GM19328 (cell line): ENCODE data around the gene RBM8A.
A peak's percentile ranks its signal among the peaks of the same experiment; 100 is the strongest.

Experiments used
- ATAC-seq: cut with Tn5 transposase; IDR thresholded peaks from one replicate; pipeline ENCODE4 v1.9.1; 2021; ENCODE audit warnings: mild to moderate bottlenecking, moderate library complexity; ENCODE audit not compliant: unreplicated experiment

The RBM8A gene

DNA sequence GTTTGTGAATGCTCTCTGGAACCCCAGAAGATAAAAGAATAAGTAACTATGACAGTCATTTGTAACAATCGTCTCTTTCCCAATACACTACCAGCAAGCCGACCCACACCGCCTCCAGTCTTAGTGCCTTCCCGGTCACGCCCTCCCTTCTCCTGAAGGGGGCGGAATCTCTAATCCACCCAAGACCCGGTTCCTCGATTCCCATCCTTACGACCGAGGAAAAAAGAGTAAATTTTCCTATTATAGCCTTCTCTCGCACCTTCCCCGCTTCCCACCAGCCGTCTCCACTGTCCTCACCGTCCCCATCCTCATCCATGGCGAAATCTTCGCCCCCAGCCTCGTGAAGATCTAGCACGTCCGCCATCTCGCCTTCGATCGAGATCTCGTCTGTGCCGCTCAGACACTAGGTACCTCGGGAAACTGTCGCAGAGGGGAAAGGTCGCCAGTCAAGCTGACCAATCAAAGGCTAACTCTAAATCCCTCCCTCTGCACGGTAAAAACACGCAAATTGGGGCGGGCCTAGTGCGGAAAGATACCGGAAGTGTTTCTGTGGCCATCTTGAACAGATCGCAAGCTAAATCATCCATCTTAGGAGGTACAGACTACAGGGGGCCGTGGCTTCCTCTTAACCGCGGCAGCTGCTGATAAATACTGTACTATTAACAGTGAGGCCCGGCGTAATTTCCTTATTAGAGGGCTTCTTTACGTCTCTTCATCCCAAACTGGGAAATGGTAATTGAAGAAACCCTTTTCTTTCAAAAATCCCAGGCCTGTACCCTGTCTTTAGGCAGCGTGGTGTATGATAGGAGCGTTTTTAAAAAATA is at the start of gene RBM8A:
Gene RBM8A (minus strand): TSS at position 422 of the 824 bp plus-strand sequence. CDS start 58 bp downstream, at position 364.
- peak; percentile 95 for ATAC-seq

DNA sequence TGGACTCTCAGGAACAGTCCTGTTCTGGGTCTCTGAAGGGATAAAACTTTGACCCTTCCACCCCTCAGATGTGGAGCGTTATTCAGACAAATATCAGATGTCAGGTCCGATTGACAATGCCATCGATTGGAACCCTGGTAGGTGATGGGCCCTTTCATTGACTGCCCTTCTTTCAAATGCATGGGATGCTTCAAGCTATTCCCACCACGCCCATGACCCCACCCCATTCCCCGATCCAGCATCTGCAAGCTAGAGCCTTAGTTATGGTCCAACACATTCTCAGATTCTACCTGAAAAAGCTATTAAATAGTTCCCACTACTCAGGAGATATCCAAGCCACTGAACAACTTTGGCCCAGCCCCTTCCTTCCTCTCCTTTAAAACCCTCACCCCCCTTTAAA is 49.7 kb upstream of the RBM8A start:
- ATAC-seq = no peak

DNA sequence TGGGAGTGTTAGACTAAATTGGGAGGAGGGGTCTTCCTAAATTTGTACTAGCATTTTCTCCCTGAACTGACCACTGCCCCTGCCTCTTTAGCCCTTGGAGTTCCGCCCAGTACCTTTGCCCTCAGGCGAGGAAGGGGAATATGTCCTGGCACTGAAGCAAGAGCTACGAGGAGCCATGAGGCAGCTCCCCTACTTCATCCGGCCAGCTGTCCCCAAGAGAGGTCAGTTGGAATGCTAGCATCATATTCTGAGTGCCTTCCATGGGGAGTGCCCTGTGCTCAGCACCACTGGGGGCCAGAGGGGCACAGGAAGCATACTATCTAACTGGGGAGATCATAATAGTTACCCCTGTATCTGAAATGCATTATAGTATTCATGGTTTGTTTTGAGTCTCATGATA is 47.9 kb upstream of the RBM8A start:
- no peak for ATAC-seq

DNA sequence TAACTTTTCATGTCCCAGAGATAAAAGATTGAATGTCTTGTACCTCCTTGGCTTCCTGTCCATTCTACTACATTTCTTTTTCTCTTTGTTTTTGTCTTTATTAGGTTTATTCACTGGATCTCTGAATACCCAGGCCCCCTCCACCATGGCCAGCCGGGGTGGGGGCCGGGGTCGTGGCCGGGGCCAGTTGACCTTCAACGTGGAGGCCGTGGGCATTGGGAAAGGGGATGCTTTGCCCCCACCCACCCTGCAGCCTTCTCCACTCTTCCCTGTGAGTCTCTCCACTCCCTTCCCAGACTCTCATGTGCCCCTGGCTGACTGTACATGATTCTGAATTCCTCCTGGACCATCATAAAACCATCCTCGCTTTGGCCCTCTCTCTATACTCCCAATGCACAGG is 47.4 kb upstream of the RBM8A start:
- no peak for ATAC-seq

DNA sequence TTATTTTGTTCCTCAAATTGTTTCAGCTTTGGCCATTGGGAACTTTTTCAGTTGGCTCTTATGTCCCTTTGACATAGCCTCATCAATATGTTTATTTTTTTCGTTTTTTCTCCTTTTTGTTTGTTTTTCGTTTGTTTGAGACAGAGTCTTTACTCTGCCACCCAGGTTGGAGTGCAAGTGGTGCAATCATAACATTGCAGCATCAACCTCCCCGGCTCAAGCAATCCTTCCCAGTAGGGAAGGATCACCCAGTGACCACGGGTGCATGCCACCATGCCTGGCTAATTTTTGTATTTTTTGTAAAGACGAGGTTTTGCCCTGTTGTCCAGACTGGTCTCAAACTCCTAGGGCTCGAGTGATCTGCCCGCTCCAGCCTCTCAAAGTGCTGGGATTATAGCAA is 45.3 kb upstream of the RBM8A start:
- no peak for ATAC-seq

DNA sequence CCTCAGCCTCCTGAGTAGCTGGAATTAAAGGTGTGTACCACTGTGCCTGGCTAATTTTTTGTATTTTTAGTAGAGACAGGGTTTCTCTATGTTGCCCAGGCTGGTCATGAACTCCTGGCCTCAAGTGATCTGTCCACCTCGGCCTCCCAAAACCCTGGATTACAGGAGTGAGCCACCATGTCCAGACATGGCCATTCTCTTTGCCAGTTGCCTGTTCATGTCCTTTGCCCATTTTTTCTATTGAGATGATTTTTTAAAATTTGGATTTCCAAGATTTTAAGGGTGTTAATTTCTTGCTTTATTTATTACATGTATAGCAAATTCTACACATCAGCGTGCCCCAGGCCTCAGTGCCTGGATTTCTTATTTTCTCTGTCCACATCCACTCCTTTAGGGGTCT is 40.0 kb upstream of the RBM8A start:
- ATAC-seq = no peak

DNA sequence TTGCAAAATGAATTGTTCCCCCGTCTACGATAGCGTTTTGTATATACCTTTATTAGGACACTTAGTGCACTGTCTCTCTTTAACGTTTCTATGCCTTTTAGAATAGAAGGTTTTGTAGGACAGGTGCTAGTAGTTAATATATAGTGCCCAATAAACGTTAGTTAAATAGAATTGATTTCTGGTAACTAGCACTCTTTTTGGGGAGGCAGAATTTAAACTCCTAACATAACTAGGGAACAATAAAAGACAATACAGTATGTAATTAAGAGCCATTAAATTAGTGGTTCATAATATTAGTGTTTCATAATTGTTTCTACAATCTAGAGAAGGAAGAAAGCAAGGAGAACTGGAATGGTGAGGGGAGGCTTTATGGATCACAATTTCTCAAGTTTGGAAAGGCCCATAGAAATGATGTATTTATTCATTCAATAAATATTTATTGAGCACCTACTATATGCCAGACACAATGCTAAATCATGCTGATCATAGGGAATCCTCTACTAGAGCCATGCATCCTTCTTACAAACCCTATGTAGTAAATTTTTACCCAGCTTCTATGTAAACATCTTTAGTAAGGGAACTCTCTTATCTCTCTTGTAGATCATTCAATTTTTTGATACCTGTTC is 37.9 kb upstream of the RBM8A start:
- no peak for ATAC-seq

DNA sequence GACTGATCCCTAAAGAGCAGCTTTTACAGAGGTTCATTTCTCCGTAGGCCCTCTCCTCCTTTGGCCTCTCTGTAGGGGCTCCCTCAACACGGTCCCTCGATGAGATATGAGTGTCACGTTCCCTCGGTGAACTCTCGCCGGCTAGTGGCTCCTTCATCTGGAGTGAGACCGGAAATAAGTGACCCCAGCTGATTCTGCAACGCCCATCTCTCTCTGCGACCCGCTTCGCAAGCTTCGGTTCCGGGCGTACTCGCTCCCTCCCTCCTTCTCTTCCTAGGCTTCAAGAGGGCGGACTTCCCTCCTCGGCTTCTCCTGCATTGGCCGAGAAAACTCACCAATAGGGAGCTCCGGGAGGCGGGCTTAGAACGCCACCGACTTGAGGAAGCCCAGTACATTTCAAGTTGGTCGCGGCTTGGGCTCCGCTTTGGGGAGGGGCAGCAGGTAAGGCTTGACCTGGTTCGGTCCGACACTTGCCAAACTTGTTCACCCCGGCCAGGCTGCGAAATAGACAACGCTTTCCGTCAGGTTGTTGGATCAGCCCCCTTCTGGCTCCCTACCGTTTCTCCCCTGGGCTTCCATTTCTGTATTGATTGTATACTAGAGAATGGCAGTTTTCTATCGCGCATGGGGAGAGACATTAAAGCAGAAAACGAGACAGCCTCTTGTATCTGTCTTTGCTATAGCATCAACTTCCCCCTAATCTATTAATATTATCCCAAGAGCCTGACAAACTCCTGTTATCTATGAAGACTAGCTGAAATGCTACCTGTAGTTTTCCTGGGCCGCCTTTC is 37.2 kb upstream of the RBM8A start, which contains the start of the genes ANKRD34A and POLR3GL:
Gene ANKRD34A (minus strand): TSS at position 248 of the 791 bp plus-strand sequence. CDS start 2,816 bp downstream, outside the sequence.
Gene POLR3GL (plus strand): TSS at position 363 of the 791 bp plus-strand sequence. CDS start 10,176 bp downstream, outside the sequence.
- peak; percentile 73 for ATAC-seq

DNA sequence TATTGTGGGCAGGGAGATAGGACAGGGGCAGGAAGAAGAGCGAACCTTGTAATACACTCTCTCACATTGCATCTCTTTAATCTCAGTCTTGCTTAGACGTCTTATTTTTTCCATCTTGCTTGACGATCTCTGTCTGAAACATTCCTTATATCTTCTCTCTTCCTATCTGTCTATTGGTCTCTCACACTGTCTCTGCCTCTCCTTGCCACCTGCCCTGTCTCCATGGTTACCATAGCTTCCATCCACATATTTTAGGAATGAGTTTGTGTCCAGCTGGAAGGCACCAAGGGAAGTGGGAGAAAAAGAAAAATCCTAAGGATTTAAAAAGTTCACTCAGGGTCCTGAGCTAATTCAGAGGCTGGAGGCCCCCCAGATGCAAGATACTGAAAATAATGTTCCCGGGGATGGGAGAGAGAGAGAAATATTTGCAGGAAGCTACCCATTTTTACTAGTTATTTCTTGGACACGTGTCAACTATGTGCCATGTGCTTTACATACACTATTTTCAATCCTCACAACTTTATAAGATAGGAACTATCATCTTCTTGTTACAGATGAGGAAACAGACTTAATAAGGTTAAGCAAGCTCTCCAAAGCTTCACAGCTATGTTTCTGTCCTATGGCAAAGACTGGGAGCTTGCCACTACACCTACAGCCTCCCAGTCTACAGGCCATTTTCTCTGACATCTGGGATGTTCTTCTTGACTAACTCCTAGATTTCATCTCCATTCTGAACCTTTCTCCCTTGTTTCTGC is 36.2 kb upstream of the RBM8A start:
- no peak for ATAC-seq

DNA sequence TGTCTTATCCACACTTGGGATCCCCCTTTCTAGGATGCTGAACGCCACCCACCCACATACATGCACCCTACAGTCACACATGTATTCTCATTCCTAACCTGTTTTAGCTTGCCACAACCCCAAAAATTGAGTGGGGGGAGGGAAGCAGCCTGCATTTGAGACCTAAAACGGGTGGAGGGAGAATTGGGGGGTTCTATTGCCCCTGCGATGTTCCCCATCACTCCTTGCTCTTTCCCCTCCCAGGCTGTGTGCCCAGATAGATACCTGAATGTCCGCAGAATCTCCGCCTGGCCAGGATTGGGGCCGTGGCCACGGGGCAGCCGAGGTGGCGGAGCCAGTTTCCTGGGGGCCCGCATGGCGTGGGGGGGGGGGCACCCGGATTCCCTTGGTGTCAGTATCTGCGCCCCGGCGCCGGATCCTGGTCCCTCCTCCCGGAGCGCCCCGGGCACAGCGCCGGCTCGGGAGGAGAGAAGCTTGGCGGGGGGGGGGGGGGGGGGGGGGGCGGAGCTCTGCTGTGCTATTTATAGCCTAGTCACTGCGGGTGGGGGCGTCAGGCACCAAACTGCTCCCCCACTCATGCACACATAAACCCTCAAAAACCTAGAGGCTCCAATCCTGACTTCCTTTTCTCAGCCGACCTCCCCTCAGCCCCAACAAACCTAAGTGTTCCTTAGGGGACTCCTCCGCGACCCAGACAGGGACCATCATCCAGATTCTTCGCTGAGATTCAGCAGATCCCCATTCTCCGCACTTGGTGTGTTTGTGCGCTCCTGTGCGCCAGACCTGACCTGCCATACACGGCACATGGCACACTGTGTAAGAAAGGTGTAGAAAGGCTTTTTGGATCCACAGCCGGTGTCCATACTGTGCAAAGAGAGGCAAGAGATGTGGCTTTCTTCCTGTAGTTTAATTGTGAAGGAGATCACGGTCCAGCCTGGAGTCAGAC is 35.1 kb upstream of the RBM8A start:
- ATAC-seq = no peak

DNA sequence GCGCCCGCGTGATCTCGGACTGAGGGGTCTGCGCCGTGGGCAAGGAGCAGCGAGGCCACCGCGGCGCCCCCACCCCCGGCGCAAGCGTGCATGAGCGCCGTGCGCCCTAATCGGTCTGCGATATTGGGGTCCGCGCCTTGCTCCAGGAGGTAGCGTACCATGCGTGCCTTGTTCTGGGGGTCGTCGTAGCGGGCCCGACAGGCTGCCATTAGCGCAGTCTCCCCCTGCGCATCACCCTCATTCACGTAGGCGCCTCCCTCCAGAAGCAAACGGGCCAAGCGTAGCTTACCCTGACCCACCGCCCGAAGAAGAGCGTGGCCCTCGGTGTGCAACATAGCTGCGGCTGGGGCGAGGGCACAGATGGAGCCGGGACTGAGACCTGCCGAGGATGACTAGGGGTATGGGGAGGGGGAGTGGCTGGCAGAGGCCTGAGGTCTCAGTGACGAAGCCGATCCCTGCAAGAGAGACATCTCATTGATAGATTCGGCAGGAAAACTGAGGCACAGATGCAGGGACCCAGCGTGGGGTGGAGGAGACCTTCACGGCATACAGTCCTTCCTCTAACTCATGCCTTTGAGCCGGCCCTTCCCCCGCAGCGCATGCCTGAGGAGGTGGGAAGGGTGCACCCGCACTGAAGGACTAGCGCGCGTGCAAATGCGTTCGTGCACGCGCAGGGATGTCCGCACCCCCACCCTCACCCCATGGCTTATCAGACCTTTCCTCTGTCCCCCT is 34.3 kb upstream of the RBM8A start:
- no peak for ATAC-seq

DNA sequence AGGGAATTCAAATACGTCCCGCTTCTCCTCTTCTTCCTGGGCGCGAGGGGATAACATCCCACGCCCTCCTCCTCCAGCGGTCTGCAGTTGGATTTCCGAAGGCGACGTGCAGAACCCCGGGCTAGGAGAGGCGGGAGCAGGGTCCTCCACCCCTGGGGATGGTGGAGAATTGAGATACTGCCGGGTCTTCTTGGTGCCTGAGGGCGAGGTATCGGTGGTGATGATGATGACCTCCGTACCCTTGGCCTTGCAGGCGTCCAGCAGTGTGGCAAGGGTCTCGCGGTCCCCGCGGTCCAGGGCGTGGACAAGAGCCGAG is 33.8 kb upstream of the RBM8A start:
- ATAC-seq = no peak

DNA sequence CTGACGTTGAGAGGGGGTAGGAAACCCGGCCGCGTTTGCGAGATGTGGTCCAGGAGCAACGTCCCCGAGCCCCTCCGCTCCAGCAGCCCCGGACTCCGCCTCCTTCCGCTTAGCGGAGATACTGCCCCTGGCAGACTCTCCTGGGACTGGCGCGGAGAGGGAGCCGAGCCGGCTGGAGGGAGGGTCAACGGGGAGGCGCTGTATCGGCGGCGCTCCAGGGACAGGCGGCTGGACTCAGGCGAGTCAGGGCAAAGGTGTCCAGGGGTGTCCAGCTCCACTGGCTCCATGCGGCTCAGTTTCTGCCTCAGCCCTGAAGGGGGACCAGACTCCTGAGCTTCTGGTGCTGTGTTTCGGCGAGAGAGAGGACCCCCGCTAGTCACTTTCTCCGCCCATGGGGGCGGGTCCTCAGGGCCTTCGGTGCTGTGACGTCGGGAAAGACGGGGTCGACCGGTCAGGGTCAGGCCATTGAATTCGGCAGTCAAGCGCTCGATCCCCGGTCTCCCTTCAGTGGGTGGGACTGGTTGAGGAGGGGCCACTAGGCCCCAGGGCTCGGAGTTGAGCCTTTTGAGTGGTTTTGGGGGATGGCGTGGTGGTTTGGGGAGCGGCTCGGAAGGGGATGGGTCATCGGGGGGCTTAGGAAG is 33.3 kb upstream of the RBM8A start:
- ATAC-seq = no peak

DNA sequence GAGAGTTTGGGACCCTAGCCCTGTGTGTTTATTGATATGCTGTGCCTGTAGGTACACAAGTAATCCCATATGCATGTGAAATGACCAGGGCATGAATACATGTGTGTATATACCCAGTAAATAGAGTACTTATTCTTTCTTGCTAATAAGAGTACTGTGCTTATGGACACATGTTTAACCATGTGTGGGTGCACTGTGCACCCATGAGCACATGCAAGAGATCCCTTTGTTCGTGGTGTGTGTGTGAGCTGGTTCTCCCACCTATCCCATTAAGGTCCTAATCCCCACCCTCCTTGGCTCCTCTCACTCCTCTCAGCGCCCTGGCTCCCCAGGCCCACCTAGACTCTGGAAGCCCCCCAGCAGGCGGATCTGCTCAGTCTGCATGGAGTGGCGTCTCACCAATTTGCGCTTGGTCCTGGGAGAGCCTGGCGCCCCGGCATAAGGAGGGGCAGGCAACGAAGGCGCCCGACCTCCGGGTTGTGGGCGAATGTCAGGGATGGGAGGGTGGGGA is 32.7 kb upstream of the RBM8A start:
- ATAC-seq = no peak

DNA sequence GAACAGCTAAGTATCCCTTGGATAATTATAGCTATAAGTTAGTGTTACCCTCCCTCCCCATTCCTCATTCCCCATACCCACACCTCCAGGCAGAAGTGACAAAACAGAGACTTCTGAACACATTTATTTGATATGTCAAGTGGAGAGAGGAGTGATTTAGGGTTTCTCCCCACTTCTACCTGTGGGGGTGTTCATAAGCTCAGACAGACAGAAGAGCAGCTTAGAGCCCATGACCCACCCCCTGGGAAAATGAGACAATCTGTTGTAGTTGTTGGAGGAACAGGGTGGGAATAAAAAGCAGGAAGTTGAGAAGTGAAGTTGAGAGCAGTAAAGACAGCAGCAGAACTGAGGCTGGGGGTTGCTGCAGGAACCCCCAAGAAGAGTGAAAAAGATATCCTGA is 32.0 kb upstream of the RBM8A start:
- no peak for ATAC-seq

DNA sequence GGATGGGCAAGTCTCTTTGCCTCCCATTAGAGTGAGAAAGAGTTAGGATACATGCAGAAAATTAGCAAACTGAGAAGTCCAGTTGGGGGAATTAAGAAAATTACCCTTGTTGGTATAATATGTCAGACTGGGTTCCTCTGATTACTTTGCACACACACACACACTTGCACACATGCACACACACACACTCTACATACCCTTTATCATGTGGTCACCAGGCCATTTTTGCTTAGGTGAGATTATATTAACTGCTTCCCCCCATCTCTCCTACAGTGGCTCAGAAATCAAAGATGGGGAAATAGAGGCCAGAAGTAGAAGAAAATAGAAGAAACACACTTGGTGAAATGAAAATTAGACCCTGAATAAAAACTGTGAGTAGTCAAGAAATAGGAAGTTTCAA is 31.4 kb upstream of the RBM8A start:
- ATAC-seq = no peak

DNA sequence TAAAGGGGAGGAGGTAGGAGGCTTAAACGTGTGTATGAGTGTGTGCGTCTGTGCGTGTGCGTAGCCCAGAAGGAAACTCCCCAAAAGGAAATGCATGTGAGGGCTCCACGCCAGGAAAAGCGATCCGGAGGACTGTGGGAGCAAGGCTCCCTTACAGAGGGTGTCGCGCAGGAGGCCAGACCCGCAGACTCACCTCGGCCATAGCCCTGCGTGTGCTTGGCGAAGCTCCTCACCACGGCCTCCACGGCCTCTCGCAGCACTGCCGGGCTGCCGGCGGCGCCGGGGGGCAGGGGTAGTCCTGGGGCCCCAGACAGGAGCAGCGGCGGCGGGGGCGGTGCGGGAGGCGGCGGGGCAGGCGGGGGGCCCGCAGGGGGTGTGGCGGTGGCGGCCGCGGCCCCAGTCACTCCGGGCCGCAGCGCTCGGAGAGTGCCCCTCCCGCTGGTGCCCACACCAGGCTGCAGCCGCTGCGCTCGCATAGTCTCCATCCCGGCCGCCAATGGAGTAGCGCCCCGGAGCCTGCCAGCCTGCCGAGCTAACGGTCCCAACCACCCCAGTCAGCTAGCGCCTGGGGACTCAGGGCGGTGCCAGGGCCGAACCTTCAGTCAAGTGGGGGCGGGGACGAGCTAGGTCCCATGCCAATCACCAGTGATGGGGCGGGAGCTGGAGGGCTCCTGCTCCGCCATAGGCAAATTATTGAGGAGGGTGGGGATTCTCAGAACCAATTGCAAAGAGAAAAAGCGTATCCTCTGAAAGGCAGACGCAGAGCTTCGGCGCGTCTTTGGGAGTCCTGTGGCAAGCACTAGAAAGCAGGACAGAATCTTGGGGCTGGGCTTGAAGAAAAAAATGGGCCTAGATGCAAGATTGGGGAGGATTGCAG is 30.4 kb upstream of the RBM8A start, which contains the start of gene LIX1L:
Gene LIX1L (minus strand): TSS at position 575 of the 877 bp plus-strand sequence. CDS start 90 bp downstream, at position 485.
- peak; percentile 86 for ATAC-seq
